Muscle of leg (tissue), 11 donors: Measurements from ENCODE around the gene SLC13A3. TPM values are rescaled to one million over a fixed set of nuclear protein-coding genes. Genes with fewer than 3 reads are reported as not detected.

Source experiments
- DNase-seq: peaks from one replicate; pipeline ENCODE4 v3.0.0; 2013
- H3K27ac ChIP-seq: one replicate; pipeline ENCODE4 v1.5.1; 2013; ENCODE audit warnings: mild to moderate bottlenecking, low read length, control low read depth
- H3K27me3 ChIP-seq: one replicate; pipeline ENCODE4 v1.6.1; 2013; ENCODE audit warnings: low read length; ENCODE audit not compliant: control insufficient read depth, insufficient read depth
- H3K36me3 ChIP-seq: one replicate; pipeline ENCODE4 v1.6.1; 2013; ENCODE audit warnings: low read length; ENCODE audit not compliant: control insufficient read depth, insufficient read depth
- H3K4me1 ChIP-seq: one replicate; pipeline ENCODE4 v1.6.1; 2013; ENCODE audit warnings: low read length; ENCODE audit not compliant: control insufficient read depth, insufficient read depth
- H3K4me3 ChIP-seq: one replicate; pipeline ENCODE4 v1.5.1; 2013; ENCODE audit warnings: low read length, control low read depth
- H3K9me3 ChIP-seq: replicated peaks from 2 replicates; pipeline ENCODE4 v1.6.1; 2013; ENCODE audit warnings: low read depth, low read length; ENCODE audit not compliant: control insufficient read depth
- WGBS: methylation state at CpG from one replicate; pipeline ENCODE4 v1.1.5; 2013; ENCODE audit warnings: missing lambda C conversion rate; ENCODE audit not compliant: insufficient coverage; 5-methylcytosine and 5-hydroxymethylcytosine counted together
- polyA plus RNA-seq, 8 donors: library from polyadenylated mRNA; unstranded; fragments of 120-200 nt; gene quantifications; one replicate each; pipeline versions ENCODE4 v1.2.1 to v1.2.3, GENCODE V29; 2013; ENCODE audit warnings: inconsistent platforms in 1 of 8, low replicate concordance in 1 of 8; ENCODE audit not compliant: insufficient read length in 8 of 8, insufficient read depth in 1 of 8
- total RNA-seq: library from RNA; stranded (reverse); fragments of 120-200 nt; gene quantifications from one replicate; pipeline ENCODE4 v1.2.4, GENCODE V29; 2013

The SLC13A3 gene
- total and polyA plus RNA-seq, 9 donors: 2.3 to 4.2 (median 3.1) TPM

GRCh38 chr20:46606817-46607190 lies 44.5 kb downstream of the SLC13A3 start:
- H3K4me3 ChIP-seq: no peak overlapping the region
- no peak overlapping the region for H3K27ac ChIP-seq
- H3K4me1 ChIP-seq: no peaks in the 10 kb centered on the region
- DNase-seq: no peak
- no peaks in the 10 kb centered on the region for H3K27me3 ChIP-seq
- H3K9me3 ChIP-seq: peaks cover 2% of the 10 kb centered on the region
- WGBS: 83% methylated on average over 2 of the region's 4 CpGs
- H3K36me3 ChIP-seq: no peaks in the 10 kb centered on the region

- Histone ChIP-seq H3K27me3 (no peaks in the 10 kb centered on the region), H3K27ac (no peak overlapping the region), H3K4me3 (no peak overlapping the region), H3K36me3 (no peaks in the 10 kb centered on the region), H3K9me3 (peaks cover 1% of the 10 kb centered on the region), H3K4me1 (no peaks in the 10 kb centered on the region)
- whole genome bisulfite sequencing: 92% methylated on average over 4 of the region's 9 CpGs
- DNase-seq: no peak
Measured at GRCh38 chr20:46605978-46606816, 45.1 kb downstream of the SLC13A3 start.

- Histone ChIP-seq H3K4me3 (no peak overlapping the region), H3K4me1 (no peaks in the 10 kb centered on the region), H3K27ac (no peak overlapping the region), H3K27me3 (no peaks in the 10 kb centered on the region), H3K36me3 (no peaks in the 10 kb centered on the region), H3K9me3 (no peaks in the 10 kb centered on the region)
- no peak for DNase-seq
Measured at GRCh38 chr20:46605181-46605580, 46.1 kb downstream of the SLC13A3 start.

- H3K36me3 ChIP-seq: no peaks in the 10 kb centered on the region
- WGBS: 86% methylated on average over 7 of the region's 13 CpGs
- no peaks in the 10 kb centered on the region for H3K27me3 ChIP-seq
- no peak overlapping the region for H3K27ac ChIP-seq
- no peaks in the 10 kb centered on the region for H3K9me3 ChIP-seq
- no peak for DNase-seq
- no peak overlapping the region for H3K4me3 ChIP-seq
- no peaks in the 10 kb centered on the region for H3K4me1 ChIP-seq
Measured at GRCh38 chr20:46604551-46605133, 46.6 kb downstream of the SLC13A3 start.

GRCh38 chr20:46602429-46602828 lies 48.8 kb downstream of the SLC13A3 start:
- H3K9me3 ChIP-seq: no peaks in the 10 kb centered on the region

GRCh38 chr20:46601603-46602122 lies 49.6 kb downstream of the SLC13A3 start:
- no peaks in the 10 kb centered on the region for H3K36me3 ChIP-seq
- H3K4me3 ChIP-seq: no peak overlapping the region
- no peaks in the 10 kb centered on the region for H3K9me3 ChIP-seq
- H3K27me3 ChIP-seq: no peaks in the 10 kb centered on the region
- no peaks in the 10 kb centered on the region for H3K4me1 ChIP-seq
- H3K27ac ChIP-seq: no peak overlapping the region
- no peak for DNase-seq

More at GRCh38 chr20:46602429-46602828, 48.8 kb downstream of the SLC13A3 start:
- DNase-seq: no peak
- Histone ChIP-seq H3K4me3 (no peak overlapping the region), H3K36me3 (no peaks in the 10 kb centered on the region), H3K27ac (no peak overlapping the region), H3K27me3 (no peaks in the 10 kb centered on the region), H3K4me1 (no peaks in the 10 kb centered on the region)
- no CpG with 5 or more reads among the region's 2 CpGs for WGBS

DNA sequence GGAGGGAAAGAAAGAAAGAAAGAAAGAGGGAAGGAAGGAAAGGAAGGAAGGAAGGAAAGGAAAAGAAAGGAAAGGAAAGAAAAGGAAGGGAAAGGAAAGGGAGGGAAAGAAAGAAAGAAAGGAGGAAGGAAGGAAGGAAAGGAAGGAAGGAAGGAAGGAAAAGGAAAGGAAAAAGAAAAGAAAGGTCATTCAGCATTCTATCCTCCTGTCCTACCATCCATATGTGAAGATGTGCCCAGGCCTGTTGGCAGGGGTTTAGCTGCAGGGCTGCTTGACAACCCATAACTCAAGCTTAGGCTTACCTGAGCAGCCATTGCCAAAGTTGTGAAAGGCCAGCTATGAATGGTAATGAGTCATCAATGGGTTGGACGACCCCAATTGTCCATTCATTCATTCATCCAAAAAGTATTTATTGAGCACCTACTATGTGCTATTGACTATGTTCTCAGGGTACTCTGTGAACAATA lies 50.9 kb downstream of the SLC13A3 start:
- Histone ChIP-seq H3K36me3 (no peaks in the 10 kb centered on the region), H3K4me3 (no peak overlapping the region), H3K27ac (no peak overlapping the region), H3K27me3 (peaks cover 1% of the 10 kb centered on the region), H3K9me3 (no peaks in the 10 kb centered on the region), H3K4me1 (no peaks in the 10 kb centered on the region)
- no peak for DNase-seq
- no CpG with 5 or more reads among the region's 1 CpG for WGBS

DNA sequence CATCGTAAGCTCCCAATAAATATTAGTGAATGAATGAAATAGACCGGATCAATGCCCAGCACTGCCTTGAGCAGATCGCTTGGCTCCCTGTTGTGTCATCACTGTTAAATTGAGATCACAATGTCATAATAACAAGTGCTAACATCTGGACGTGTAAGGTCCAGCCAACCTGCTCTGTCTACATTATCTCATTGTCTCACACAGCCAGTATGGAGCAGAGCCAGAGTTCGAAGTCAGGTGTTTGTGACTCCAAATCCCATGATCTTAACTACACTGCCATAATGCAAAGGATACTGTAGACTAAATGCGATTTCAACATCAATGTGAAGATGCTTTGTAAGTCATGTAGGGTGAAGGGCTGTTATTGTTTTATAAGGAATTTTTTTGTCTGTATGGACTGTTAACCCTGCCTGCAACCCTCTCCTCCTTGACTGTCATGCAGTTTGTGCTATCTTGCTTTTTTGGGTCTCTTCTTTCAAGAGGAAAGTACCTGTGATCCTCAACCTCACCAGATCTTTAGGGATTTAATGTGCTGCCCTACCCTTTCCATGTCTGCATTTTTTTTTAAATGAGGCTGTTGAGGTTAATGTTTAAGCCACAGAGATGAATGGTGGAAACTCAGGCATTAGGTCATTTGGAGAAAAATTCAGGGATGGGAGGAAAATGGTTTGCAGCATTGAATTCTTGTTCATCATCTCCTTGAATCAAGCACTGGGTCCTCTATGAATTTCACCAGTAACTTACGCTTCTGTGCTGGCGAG lies 51.9 kb downstream of the SLC13A3 start:
- Histone ChIP-seq H3K27me3 (peaks cover 2% of the 10 kb centered on the region), H3K27ac (no peak overlapping the region), H3K4me1 (no peaks in the 10 kb centered on the region), H3K4me3 (no peak overlapping the region), H3K9me3 (no peaks in the 10 kb centered on the region), H3K36me3 (no peaks in the 10 kb centered on the region)
- WGBS: 64% methylated on average over 4 of the region's 8 CpGs
- peak; percentile 45 for DNase-seq

DNA sequence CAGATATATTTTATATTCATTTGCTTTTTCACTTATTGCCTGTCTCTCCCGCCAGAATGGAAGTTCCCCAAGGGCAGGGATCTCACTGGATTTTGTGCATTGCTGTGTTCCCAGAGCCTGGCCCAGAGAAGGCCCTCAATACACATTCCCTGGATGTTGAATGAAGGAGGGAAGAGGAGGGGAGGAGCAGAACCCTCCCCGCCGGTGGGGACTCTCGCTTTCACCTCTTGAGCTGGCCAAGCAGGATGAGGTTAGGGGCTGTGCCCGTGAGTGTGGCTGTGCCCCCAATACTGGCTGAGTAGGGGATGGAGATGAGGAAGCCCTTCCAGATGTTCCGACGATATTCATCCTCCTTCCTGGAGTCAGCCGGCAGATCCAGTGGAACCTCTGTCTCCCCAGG lies 55.3 kb downstream of the SLC13A3 start:
- Histone ChIP-seq H3K4me1 (no peaks in the 10 kb centered on the region), H3K27ac (no peak overlapping the region), H3K9me3 (no peaks in the 10 kb centered on the region), H3K4me3 (no peak overlapping the region), H3K36me3 (peaks cover 2% of the 10 kb centered on the region), H3K27me3 (peaks cover 2% of the 10 kb centered on the region)
- no peak for DNase-seq
- 75% methylated on average over 7 of the region's 8 CpGs for WGBS

GRCh38 chr20:46594725-46595124 lies 56.5 kb downstream of the SLC13A3 start:
- H3K27me3 ChIP-seq: peaks cover 2% of the 10 kb centered on the region
- no peak overlapping the region for H3K27ac ChIP-seq
- H3K4me3 ChIP-seq: no peak overlapping the region
- DNase-seq: no peak
- no peaks in the 10 kb centered on the region for H3K9me3 ChIP-seq
- no peaks in the 10 kb centered on the region for H3K4me1 ChIP-seq
- peaks cover 2% of the 10 kb centered on the region for H3K36me3 ChIP-seq
- no CpG with 5 or more reads among the region's 2 CpGs for WGBS
